Sigmoid colon (tissue), 7 donors: ENCODE results near the gene LRRC8A. TPM values are rescaled to one million over a fixed set of nuclear protein-coding genes. Genes with fewer than 3 reads are reported as not detected.

Experiments
- DNase-seq: peaks from one replicate; pipeline ENCODE4 v3.0.0-alpha.2; 2019
- H3K27ac ChIP-seq, 4 donors: fragments of 200-600 bp; sonication (generic); one replicate each; pipeline ENCODE4 v1.5.1; 2016 to 2019; ENCODE audit warnings: mild to moderate bottlenecking in 1 of 4
- H3K27me3 ChIP-seq, 3 donors: fragments of 200-600 bp; sonication (generic); one replicate each; pipeline ENCODE4 v1.5.1; 2019; ENCODE audit warnings: mild to moderate bottlenecking in 1 of 3
- H3K36me3 ChIP-seq, 4 donors: fragments of 200-600 bp; sonication (generic); one replicate each; pipeline ENCODE4 v1.5.1; 2016 to 2019
- H3K4me1 ChIP-seq, 4 donors: fragments of 200-600 bp; sonication (generic); one replicate each; pipeline ENCODE4 v1.5.1; 2017 to 2019
- H3K4me3 ChIP-seq, 4 donors: fragments of 200-600 bp; sonication (generic); one replicate each; pipeline ENCODE4 v1.5.1; 2017 to 2019; ENCODE audit warnings: mild to moderate bottlenecking in 2 of 4, moderate library complexity in 1 of 4
- H3K9me3 ChIP-seq, 4 donors: fragments of 200-600 bp in 3 of 4; sonication (generic) in 3 of 4; one replicate each; pipeline versions ENCODE4 v1.5.1 to v1.6.1; 2013 to 2019
- EP300 ChIP-seq, 4 donors: sonication (generic); formaldehyde crosslinking; IDR thresholded peaks; one replicate each; pipeline ENCODE4 v1.6.1; 2017; ENCODE audit warnings: antibody characterized with exemption in 4 of 4
- POLR2A ChIP-seq, 2 donors: fragments of 450-650 bp; IDR thresholded peaks; one replicate each; pipeline ENCODE4 v1.6.1; 2016; ENCODE audit warnings: antibody characterized with exemption in 2 of 2, mild to moderate bottlenecking in 2 of 2, moderate library complexity in 2 of 2
- POLR2AphosphoS5 ChIP-seq, 4 donors: sonication (generic); formaldehyde crosslinking; IDR thresholded peaks; one replicate each; pipeline ENCODE4 v1.6.1; 2017; ENCODE audit warnings: antibody characterized with exemption in 4 of 4
- WGBS, 2 donors: extraction: QIAGEN DNeasy Blood & Tissue Kit; methylation state at CpG; one replicate each; pipeline ENCODE4 v1.1.7; 2013; 5-methylcytosine and 5-hydroxymethylcytosine counted together
- intact Hi-C: fragments of 100-400 bp; cut with DNase I; formaldehyde crosslinking; loops from one replicate; pipeline ENCODE4 v1.15.1; 2023
- polyA plus RNA-seq, 3 donors: library from polyadenylated mRNA; stranded (reverse); fragments of 200-250 nt; gene quantifications; one replicate each; pipeline ENCODE4 v1.2.3, GENCODE V29; 2013
- total RNA-seq, 4 donors: library from RNA; depleted of rRNA; stranded (reverse); fragments of >200 nt; gene quantifications; one replicate each; pipeline ENCODE4 v1.1.0, GENCODE V29; 2016
- TF ChIP-seq, protein P1 (sequence below), 4 experiments: fragments of 450-650 bp in 3 of 4; fragments of 200-600 bp in 1 of 4; IDR thresholded peaks; one replicate each; pipeline ENCODE4 v1.5.1; 2016 to 2019; ENCODE audit warnings: antibody characterized with exemption in 4 of 4, mild to moderate bottlenecking in 3 of 4, moderate library complexity in 2 of 4
- donor health status: healthy with polysubstance abuse.
- donor health status: Bipolar disorder and iron deficiency.
- donor health status: healthy.

LRRC8A gene
- total and polyA plus RNA-seq, 7 donors = 4.8 to 59.5 (median 26.0) TPM

DNA sequence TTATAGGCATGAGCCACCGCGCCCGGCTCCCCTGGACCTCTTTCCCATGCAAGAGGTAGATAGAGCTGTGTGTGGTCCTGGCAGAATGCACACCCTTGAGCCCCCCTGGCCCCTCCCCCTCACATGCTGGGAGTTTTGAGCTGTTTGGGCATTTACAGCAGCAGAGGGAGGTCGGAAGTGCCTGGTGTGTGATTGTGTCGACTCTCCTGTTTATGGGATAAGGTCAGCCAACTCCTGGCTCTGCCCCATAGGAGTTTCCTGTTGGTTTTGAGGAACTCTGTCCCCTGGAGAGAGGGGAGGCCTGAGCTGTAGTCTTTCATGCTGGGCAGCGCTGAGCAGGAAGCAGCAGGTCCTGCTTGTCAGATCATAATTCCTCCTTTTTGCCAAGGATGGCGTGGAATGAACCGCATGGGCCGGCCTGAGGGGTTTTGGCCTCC lies 6.0 kb downstream of the LRRC8A start:
- H3K36me3 ChIP-seq = peaks cover 6 to 41% (median 16%) of the 10 kb centered on the region in 4 donors
- H3K27me3 ChIP-seq = no peaks in the 10 kb centered on the region
- peak overlapping the region; percentile 38 to 99 (median 82) for H3K27ac ChIP-seq
- H3K9me3 ChIP-seq = no peaks in the 10 kb centered on the region
- peaks cover 0 to 90% (median 86%) of the 10 kb centered on the region in 4 donors for H3K4me1 ChIP-seq
- H3K4me3 ChIP-seq = no peak overlapping the region
- no peak for DNase-seq
- TF ChIP-seq POLR2AphosphoS5 (IDR thresholded peaks at IDR 0.05) (no peak), EP300 (IDR thresholded peaks at IDR 0.05) (no peak), POLR2A (IDR thresholded peaks at IDR 0.05) (no peak)
- TF ChIP-seq, protein P1, sequence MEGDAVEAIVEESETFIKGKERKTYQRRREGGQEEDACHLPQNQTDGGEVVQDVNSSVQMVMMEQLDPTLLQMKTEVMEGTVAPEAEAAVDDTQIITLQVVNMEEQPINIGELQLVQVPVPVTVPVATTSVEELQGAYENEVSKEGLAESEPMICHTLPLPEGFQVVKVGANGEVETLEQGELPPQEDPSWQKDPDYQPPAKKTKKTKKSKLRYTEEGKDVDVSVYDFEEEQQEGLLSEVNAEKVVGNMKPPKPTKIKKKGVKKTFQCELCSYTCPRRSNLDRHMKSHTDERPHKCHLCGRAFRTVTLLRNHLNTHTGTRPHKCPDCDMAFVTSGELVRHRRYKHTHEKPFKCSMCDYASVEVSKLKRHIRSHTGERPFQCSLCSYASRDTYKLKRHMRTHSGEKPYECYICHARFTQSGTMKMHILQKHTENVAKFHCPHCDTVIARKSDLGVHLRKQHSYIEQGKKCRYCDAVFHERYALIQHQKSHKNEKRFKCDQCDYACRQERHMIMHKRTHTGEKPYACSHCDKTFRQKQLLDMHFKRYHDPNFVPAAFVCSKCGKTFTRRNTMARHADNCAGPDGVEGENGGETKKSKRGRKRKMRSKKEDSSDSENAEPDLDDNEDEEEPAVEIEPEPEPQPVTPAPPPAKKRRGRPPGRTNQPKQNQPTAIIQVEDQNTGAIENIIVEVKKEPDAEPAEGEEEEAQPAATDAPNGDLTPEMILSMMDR (IDR thresholded peaks at IDR 0.05) = no peak
- intact Hi-C loops = no loop called here
- 61 to 73% methylated on average over 9 of the region's 9 CpGs for WGBS, 2 donors

- Histone ChIP-seq H3K4me3 (peak overlapping the region in 2 of 4 donors; percentile 21 to 36), H3K4me1 (peaks cover 0 to 64% (median 61%) of the 10 kb centered on the region in 4 donors)
- WGBS, 2 donors = 79 to 86% methylated on average over 15 of the region's 15 CpGs
Observed at GRCh38 chr9:128891321-128892220, 9.6 kb downstream of the LRRC8A start.

GRCh38 chr9:128892221-128892921 lies 10.4 kb downstream of the LRRC8A start:
- peaks cover 6 to 59% (median 21%) of the 10 kb centered on the region in 4 donors for H3K36me3 ChIP-seq

More at GRCh38 chr9:128891321-128892220, 9.6 kb downstream of the LRRC8A start:
- H3K27me3 ChIP-seq = no peaks in the 10 kb centered on the region
- no peak for DNase-seq
- H3K36me3 ChIP-seq = peaks cover 6 to 59% (median 19%) of the 10 kb centered on the region in 4 donors
- H3K9me3 ChIP-seq = no peaks in the 10 kb centered on the region
- peak overlapping the region; percentile 82 to 99 (median 88) for H3K27ac ChIP-seq
- TF ChIP-seq POLR2AphosphoS5 (IDR thresholded peaks at IDR 0.05) (no peak), EP300 (IDR thresholded peaks at IDR 0.05) (no peak), POLR2A (IDR thresholded peaks at IDR 0.05) (no peak)
- TF ChIP-seq, protein P1 (IDR thresholded peaks at IDR 0.05) = no peak
- intact Hi-C loops = no loop called here

DNA sequence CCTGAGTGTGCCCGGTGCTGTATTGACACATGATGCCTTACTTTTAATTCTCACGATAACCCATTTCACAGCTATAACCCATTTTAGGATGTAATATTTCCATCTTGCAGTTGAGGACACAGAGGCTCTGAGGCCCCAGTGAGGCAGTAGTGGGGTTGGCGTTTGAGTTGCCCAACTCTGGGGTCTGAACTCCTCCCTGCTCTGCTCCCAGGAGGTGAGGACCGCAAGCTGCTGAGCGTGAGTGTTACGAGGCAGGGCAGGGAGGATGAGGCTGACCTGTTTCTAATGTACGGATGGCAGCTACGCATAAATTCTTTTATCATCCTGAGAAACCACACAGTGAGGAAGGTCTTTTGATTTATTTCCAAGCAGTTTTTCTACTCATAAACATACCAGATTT lies 11.4 kb downstream of the LRRC8A start:
- no peaks in the 10 kb centered on the region for H3K9me3 ChIP-seq
- no peak for DNase-seq
- peaks cover 0 to 51% (median 45%) of the 10 kb centered on the region in 4 donors for H3K4me1 ChIP-seq
- intact Hi-C loops = no loop called here
- peak overlapping the region in 1 of 4 donors; percentile 36 for H3K4me3 ChIP-seq
- peak overlapping the region; percentile 82 to 99 (median 88) for H3K27ac ChIP-seq
- TF ChIP-seq, protein P1 (IDR thresholded peaks at IDR 0.05) = no peak
- no peak for TF ChIP-seq POLR2A (IDR thresholded peaks at IDR 0.05)
- TF ChIP-seq EP300 (IDR thresholded peaks at IDR 0.05) = no peak
- peaks cover 6 to 64% (median 22%) of the 10 kb centered on the region in 4 donors for H3K36me3 ChIP-seq
- WGBS, 2 donors = 84 to 86% methylated on average over 8 of the region's 8 CpGs
- H3K27me3 ChIP-seq = no peaks in the 10 kb centered on the region

More at GRCh38 chr9:128892221-128892921, 10.4 kb downstream of the LRRC8A start:
- intact Hi-C loops = no loop called here
- no peaks in the 10 kb centered on the region for H3K27me3 ChIP-seq
- 18 to 52% methylated on average over 17 of the region's 17 CpGs for WGBS, 2 donors
- peak overlapping the region; percentile 82 to 99 (median 88) for H3K27ac ChIP-seq
- TF ChIP-seq, protein P1 (IDR thresholded peaks at IDR 0.05) = no peak
- TF ChIP-seq POLR2AphosphoS5 (IDR thresholded peaks at IDR 0.05) (peak; percentile 55 to 86 (median 70)), POLR2A (IDR thresholded peaks at IDR 0.05) (no peak), EP300 (IDR thresholded peaks at IDR 0.05) (peak in 2 of 4 donors; percentile 25 to 87)
- no peaks in the 10 kb centered on the region for H3K9me3 ChIP-seq
- peaks cover 0 to 56% (median 53%) of the 10 kb centered on the region in 4 donors for H3K4me1 ChIP-seq
- peak overlapping the region in 3 of 4 donors; percentile 1 to 36 (median 21) for H3K4me3 ChIP-seq
- peak; percentile 97 for DNase-seq
